Ovary (tissue), 9 donors: ENCODE results near the gene GET4. TPM values are rescaled to one million over a fixed set of nuclear protein-coding genes. Genes with fewer than 3 reads are reported as not detected.

Experiments
- DNase-seq, 5 donors: peaks; one replicate each; pipeline ENCODE4 v3.0.0-alpha.2; 2019 to 2020
- H3K27ac ChIP-seq, 2 donors: fragments of 200-600 bp; one replicate each; pipeline versions ENCODE4 v1.5.1 to v1.8.0; 2019 to 2022
- H3K27me3 ChIP-seq: fragments of 200-600 bp; one replicate; pipeline ENCODE4 v1.8.0; 2022
- H3K36me3 ChIP-seq: fragments of 200-600 bp; sonication (generic); one replicate; pipeline ENCODE4 v1.5.1; 2019
- H3K4me1 ChIP-seq: one replicate; pipeline ENCODE4 v1.8.1; 2013; ENCODE audit warnings: mild to moderate bottlenecking, moderate library complexity; ENCODE audit not compliant: insufficient read depth
- H3K4me3 ChIP-seq: fragments of 200-600 bp; sonication (generic); one replicate; pipeline ENCODE4 v1.5.1; 2017
- H3K9me3 ChIP-seq, 2 donors: fragments of 200-600 bp in 1 of 2; sonication (generic) in 1 of 2; one replicate each; pipeline versions ENCODE4 v1.5.1 to v1.8.1; 2013 to 2019; ENCODE audit warnings: mild to moderate bottlenecking in 1 of 2, moderate library complexity in 1 of 2
- EP300 ChIP-seq: sonication (generic); formaldehyde crosslinking; IDR thresholded peaks from one replicate; pipeline ENCODE4 v1.6.1; 2017; ENCODE audit warnings: antibody characterized with exemption
- POLR2A ChIP-seq: fragments of 450-650 bp; IDR thresholded peaks from one replicate; pipeline ENCODE4 v1.6.1; 2017; ENCODE audit warnings: antibody characterized with exemption, mild to moderate bottlenecking, moderate library complexity
- WGBS, 3 donors: extraction: QIAGEN DNeasy Blood & Tissue Kit in 1 of 3; methylation state at CpG; one replicate each; pipeline versions ENCODE4 v1.1.5 to v1.1.7; 2013 to 2017; 5-methylcytosine and 5-hydroxymethylcytosine counted together
- intact Hi-C, 4 donors: fragments of 100-400 bp; cut with DNase I; formaldehyde crosslinking; loops; one replicate each; pipeline versions ENCODE4 v1.11.0 to v1.15.1; 2022 to 2023
- polyA plus RNA-seq, 2 donors: library from polyadenylated mRNA; stranded (reverse); fragments of 200-250 nt in 1 of 2; fragments of 350-450 nt in 1 of 2; fragmentation: Illumina TruSeq in 1 of 2; extraction: RNeasy Lipid Tissue Mini Kit (QIAGEN cat#74804) in 1 of 2; gene quantifications; one replicate each; pipeline ENCODE4 v1.2.3, GENCODE V29; 2013 to 2014
- total RNA-seq, 7 donors: library from RNA; depleted of rRNA in 2 of 7; stranded (reverse); fragments of >200 nt in 2 of 7; fragmentation: NEBNext Ultra II Directional in 3 of 7; extraction: Animal tissue kit (Norgen Biotek cat#: 25700) in 3 of 7; gene quantifications; one replicate each; pipeline versions ENCODE4 v1.1.0 to v1.2.4, GENCODE V29; 2016 to 2023
- TF ChIP-seq, protein P1 (sequence below), 3 donors: fragments of 450-650 bp in 2 of 3; fragments of 200-600 bp in 1 of 3; IDR thresholded peaks; one replicate each; pipeline versions ENCODE4 v1.5.1 to v1.8.0; 2016 to 2022; ENCODE audit warnings: antibody characterized with exemption in 3 of 3, mild to moderate bottlenecking in 1 of 3
- donor health status: DM: no; HTN: no; CAD: no; lungs with moderate emphysema.
- donor health status: DM: no; HTN: no; CAD: no.
- donor health status: Bipolar disorder and iron deficiency.
- donor health status: DM: yes; HTN: yes; CAD: no.
- donor health status: DM: no; HTN: no; CAD: no.
- donor health status: DM: yes; HTN: yes; CAD: no.

Gene GET4
- total and polyA plus RNA-seq, 9 donors, result 7.2 to 37.6 (median 30.4) TPM

DNA sequence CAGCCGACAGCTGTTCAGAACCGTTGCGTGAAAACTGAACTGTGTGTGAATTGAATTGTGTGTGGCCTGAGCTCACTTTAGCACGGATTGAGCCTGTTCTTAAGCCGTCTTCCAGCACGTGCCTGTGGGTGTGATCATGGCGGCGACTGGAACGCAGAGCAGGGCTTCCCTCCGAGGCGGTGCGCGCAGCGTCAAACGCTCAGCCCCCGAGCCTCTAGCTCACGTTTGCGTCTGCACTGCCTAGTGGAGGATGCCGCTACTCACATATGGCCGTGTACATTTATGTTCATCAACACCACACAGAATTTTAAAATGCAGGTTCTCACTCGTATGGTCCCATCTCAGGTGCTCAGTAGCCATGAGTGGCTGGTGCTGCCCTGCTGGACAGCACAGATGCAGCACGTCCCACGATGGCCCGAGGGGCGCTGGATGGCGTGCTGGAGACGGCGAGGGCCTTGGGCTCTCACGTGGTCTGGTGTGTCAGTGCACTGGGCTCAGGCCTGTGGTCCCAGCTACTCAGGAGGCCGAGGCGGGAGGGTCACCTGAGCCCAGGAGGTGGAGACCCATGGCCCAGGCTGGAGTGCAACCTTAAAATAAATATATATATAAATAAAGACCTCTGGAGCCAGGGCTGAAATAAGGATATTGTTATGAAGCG, 22.1 kb upstream of the GET4 start:
- H3K4me1 ChIP-seq, result no peaks in the 10 kb centered on the region
- 92 to 95% (median 92%) methylated on average over 32 of the region's 32 CpGs for WGBS, 3 donors
- H3K4me3 ChIP-seq, result no peak overlapping the region
- intact Hi-C loops, result no loop called here
- no peaks in the 10 kb centered on the region for H3K9me3 ChIP-seq
- H3K27me3 ChIP-seq, result no peaks in the 10 kb centered on the region
- H3K36me3 ChIP-seq, result no peaks in the 10 kb centered on the region
- DNase-seq, result no peak
- H3K27ac ChIP-seq, result no peak overlapping the region
- TF ChIP-seq, protein P1, sequence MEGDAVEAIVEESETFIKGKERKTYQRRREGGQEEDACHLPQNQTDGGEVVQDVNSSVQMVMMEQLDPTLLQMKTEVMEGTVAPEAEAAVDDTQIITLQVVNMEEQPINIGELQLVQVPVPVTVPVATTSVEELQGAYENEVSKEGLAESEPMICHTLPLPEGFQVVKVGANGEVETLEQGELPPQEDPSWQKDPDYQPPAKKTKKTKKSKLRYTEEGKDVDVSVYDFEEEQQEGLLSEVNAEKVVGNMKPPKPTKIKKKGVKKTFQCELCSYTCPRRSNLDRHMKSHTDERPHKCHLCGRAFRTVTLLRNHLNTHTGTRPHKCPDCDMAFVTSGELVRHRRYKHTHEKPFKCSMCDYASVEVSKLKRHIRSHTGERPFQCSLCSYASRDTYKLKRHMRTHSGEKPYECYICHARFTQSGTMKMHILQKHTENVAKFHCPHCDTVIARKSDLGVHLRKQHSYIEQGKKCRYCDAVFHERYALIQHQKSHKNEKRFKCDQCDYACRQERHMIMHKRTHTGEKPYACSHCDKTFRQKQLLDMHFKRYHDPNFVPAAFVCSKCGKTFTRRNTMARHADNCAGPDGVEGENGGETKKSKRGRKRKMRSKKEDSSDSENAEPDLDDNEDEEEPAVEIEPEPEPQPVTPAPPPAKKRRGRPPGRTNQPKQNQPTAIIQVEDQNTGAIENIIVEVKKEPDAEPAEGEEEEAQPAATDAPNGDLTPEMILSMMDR (IDR thresholded peaks at IDR 0.05), result no peak
- TF ChIP-seq EP300, result no peak

DNA sequence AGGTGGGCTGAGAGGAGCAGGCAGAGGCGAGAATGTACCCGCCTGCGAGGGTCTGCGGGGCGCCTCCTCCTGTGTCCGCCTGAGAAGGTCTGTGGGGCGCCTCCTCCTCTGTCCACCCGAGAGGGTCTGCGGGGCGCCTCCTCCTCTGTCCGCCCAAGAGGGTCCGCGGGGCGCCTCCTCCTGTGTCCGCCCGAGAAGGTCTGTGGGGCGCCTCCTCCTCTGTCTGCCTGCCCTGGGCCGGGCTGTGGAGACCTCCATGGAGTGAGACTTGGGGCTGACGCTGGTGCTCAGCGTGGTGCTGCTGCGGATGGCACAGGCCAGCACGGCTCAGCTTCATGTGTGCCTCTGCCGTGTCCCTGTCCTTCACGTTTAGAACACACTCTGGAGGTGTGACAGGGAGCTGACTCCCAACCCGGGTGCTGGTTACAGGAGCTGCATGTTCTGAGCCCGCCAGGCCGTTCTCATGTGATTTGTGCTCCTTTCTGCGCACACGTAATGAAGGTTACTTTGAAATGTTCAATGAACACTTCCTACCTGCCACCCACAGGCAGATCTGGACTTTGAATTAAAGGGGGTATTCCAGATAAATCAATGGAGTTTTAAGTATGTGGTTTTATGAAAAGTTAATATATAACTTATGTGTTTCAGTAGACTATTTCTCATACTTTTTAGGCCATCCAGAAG, 20.5 kb upstream of the GET4 start:
- H3K27ac ChIP-seq, result no peak overlapping the region
- H3K4me1 ChIP-seq, result no peaks in the 10 kb centered on the region
- no peak overlapping the region for H3K4me3 ChIP-seq
- no peaks in the 10 kb centered on the region for H3K9me3 ChIP-seq
- WGBS, 3 donors, result 87 to 94% (median 91%) methylated on average over 29 of the region's 29 CpGs
- no peaks in the 10 kb centered on the region for H3K36me3 ChIP-seq
- TF ChIP-seq, protein P1 (IDR thresholded peaks at IDR 0.05), result no peak
- TF ChIP-seq EP300, result no peak
- no peak for TF ChIP-seq POLR2A
- no peak for DNase-seq
- intact Hi-C loops, result no loop called here
- no peaks in the 10 kb centered on the region for H3K27me3 ChIP-seq

DNA sequence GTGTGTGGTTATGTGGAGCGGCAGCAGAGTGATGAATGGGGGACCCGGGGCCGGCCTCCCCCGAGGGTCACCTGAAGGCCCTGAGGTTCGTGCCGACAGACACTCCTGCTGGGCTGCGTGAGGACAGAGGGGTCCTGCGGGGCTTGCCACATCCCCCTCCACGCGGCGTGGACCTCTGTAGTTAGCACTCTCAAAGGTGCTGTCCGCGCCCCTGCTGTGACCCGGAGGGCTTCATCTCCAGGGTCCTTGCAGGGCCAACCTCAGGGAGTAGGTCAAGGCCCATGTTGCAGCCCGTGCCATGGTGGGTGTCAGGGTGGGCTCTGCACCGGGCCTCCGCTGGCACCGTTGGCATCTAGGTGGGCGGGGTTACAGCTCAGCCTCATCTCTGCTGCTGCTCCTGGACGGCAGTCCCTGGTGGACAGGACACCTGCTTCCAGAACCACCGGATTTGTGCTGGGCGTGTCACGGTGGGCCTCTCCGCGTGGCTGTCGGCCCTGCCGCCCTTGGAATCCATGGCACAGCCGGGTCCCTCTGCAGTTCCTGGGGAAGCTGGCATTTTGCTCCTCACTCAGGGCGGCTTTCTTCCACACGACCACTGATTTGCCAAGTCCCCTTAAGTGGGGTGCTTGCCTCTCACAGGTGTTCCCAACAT, 19.8 kb upstream of the GET4 start:
- Histone ChIP-seq H3K4me3 (no peak overlapping the region), H3K4me1 (no peaks in the 10 kb centered on the region), H3K27me3 (no peaks in the 10 kb centered on the region), H3K36me3 (no peaks in the 10 kb centered on the region), H3K27ac (no peak overlapping the region), H3K9me3 (no peaks in the 10 kb centered on the region)
- DNase-seq, result no peak
- intact Hi-C loops, result no loop called here
- TF ChIP-seq POLR2A (no peak), EP300 (no peak)
- TF ChIP-seq, protein P1 (IDR thresholded peaks at IDR 0.05), result no peak
- WGBS, 3 donors, result 84 to 89% (median 87%) methylated on average over 30 of the region's 30 CpGs

DNA sequence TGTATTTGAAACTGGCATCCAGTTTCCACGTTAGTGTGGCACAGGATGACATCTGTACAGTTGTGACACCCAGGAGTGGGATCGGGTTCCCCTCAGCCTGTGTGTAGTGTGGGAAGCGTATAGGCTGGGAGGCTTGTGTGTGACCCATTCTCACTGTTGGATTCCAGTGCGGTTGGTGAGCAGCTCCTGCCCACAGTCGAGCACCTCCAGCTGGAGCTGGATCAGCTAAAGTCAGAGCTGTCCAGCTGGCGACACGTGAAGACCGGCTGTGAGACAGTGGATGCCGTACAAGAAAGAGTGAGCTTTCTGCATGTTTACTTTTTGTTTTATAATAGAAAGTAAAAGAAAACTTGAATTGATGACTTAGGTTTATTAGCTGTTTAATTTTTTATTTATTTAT, 18.7 kb upstream of the GET4 start:
- no peak for DNase-seq
- Histone ChIP-seq H3K27me3 (no peaks in the 10 kb centered on the region), H3K9me3 (no peaks in the 10 kb centered on the region), H3K4me3 (no peak overlapping the region), H3K4me1 (no peaks in the 10 kb centered on the region), H3K36me3 (no peaks in the 10 kb centered on the region), H3K27ac (no peak overlapping the region)
- WGBS, 3 donors, result 33 to 63% (median 42%) methylated on average over 9 of the region's 9 CpGs
- intact Hi-C loops, result no loop called here
- TF ChIP-seq EP300, result no peak
- no peak for TF ChIP-seq POLR2A
- TF ChIP-seq, protein P1 (IDR thresholded peaks at IDR 0.05), result no peak
